Activated T-cell treated with anti-CD3 and anti-CD28 coated beads for 48 hours (primary cell): Measurements from ENCODE around the gene NUDT3.

ENCODE experiments used
- DNase-seq: peaks from one replicate; pipeline ENCODE4 v3.0.0-alpha.2; 2020; ENCODE audit warnings: low read depth

NUDT3 gene

DNA sequence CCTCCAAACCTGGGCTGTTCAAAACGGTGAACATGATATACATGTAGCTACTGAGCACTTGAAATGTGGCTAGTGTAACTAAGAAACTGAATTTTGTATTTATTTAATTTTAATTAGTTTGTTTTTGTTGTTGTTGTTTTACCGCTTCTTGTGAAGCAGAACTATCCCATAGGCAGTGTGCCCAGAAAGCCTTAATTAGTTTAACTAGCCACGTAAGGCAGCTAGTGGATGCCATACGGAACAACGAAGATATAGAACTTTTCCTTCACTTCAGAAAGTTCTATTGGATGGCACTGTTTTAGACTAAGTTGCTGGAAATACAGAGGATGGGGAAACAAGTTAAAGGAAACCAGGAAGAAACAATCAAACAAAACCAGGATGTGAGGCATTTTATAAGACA is 70.6 kb downstream of the NUDT3 start:
- no peak for DNase-seq

DNA sequence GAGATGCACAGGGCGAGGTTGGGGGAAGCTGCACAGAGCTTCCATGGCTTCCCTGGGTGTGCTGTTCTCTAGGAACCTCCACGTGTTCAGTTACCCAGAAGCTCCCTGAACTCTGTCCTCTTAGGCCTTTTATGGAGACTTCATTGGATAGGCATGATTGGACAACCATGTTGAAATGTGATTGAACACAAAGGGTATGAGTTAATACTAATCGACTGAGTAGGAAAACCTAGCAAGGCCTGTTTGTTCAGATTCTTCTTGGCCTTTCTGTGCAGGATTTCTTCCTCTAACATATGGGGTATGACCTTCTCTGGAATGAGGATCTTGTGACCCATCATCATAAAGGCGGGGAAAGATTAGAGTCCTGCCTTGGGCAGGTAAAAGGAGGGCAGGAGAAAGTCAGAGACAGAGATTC is 73.0 kb downstream of the NUDT3 start:
- DNase-seq, result no peak

DNA sequence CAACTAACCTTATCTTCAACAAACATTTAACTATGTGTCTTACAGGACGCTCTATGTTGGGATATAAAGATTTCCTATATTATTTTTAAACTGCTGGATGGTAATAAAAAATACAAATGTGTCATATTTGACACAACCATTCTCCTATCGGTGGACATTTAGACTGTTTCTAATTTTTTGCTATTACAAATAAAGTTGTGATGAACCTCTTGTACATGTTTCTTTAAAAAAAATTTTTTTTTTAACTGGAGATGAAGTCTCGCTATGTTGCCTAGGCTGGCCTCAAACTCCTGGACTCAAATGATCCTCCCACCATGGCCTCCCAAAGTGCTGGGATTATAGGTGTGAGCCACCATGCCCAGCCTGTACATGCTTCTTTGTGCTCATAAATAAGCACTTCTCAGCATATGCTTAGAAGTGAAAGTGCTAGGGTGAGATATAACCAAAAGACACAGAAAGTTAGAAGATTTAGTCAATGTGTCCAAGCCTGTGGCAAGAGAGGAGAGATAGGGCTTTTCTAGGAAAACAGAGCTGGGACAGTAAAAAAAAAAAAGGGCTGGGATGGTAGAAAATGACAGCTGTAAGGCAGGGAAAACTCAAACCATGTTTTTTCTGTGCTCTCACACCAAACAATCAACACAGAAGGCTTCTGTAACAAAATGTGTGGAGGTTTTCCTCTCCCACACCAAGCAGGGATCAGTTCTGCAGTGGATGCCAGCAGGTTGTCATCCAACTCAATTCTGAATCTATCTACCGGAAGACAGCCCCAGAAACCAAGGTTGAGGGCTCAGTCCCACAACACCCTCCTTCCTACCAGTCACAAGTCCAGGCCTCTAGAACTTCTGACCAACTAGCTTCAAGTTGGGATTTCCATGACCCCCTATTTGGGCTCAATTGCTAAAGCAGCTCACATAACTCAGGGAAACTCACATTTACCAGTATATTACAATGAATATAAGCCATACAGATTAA is 73.7 kb downstream of the NUDT3 start:
- no peak for DNase-seq

DNA sequence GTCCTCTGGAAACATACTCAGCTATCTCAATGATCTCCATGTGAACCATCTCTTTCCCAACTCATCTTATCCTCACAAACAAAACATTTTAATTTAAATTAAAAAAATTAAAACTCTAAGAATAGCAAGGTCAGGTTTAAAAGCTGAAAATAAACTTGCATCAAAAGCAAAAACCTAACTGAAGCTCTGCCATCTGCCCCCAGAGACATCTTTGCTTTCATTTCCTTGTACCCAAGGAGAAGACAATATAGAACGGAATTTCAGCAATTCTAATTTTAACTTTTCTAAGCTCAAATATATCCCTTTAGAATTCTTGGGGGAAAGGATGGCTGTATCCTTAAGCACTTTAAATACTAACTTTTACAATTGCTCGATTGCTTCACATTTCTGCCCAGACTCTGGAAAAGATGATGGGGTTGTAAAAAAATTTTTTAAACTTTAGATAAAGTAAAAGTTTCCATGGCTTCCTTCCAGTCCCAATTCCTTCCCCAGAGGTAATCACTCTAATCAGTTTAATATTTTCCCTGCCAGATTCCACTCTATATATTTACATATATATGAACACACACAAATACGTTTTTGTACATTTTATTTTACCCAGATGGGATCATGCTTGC is 74.5 kb downstream of the NUDT3 start:
- no peak for DNase-seq

DNA sequence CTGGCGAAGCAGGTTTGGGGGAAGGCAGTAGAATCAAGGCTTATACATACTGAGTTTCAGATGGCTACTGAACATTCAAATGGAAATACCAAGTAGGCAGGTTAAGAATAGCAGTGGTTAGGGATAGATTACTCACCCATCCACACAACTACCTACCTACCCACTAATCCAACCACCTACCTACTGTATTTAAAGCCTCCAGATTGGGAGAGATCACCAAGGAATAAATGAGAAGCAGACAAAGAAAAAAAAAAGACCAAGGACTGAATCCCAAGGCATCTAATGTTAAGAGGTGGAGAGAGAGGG is 75.3 kb downstream of the NUDT3 start:
- no peak for DNase-seq

DNA sequence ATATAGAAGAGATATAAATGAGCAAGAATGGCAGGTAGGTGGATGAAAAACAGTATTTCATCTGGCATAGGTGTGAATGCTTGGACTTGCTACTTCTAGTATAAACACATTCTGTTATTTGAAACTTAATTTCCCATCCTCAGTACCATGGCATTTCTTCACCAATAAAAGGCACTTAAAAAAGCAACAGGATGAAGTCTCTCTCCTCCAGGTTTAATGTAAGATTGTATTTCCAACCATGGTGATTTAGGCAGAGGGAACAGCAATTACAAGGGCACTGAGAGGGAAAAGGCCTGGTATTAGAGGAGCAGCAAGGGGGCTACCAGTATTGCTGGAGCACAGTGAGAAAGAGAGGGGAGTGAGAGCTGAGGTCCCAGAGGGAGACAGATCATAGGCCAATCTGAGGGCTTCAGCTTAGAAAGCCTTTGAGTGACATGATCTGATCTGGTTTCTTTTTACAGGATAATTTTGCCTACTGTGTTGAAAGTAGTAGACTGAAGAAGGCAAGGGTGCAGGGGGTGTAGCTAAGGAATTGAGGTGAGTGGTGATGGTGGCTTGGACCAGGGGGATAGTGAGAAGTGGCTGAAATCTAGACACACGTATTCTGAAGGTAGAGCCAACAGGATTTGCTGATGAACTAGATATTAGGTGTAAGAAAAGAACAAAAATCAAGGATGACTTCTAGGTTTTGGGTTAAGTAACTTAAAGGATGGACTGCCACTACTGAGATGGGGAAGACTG is 75.9 kb downstream of the NUDT3 start:
- DNase-seq, result no peak

DNA sequence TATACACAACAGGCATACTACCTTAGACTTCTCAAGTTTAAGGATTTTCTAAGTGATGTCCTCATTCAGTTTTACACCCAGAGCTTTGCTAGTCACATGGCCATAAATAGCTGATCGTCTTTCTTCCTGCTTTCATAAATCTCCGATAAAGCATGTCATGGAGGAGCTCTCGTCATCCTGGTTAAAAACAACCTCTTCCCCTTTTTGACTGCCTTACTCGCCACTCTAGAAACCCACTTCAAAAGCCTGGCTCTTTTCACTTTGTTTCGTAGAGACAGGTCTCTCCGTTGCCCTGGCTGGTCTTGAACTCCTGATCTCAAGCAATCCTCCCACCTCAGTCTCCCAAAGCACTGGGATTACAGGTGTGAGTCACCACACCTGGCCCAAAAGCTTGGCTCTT is 76.7 kb downstream of the NUDT3 start:
- peak; percentile 10 for DNase-seq

DNA sequence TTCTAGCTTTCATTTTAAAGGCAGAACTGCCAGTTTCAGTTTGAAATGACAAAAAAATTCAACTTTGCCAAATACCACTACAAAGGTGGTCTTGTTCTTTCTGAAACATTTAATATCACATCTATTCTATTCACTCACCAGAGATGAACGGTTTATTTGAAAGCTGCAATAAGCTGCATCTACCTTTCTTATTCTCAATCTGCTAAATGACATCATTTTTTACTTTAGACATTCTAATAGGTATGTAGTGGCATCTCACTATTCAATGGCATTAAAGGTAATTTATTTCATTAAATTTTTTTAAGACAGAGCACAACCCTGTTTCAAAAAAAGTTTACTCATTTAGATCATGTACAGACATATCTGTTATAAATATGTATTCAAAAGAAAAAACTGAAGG is 77.2 kb downstream of the NUDT3 start:
- no peak for DNase-seq

DNA sequence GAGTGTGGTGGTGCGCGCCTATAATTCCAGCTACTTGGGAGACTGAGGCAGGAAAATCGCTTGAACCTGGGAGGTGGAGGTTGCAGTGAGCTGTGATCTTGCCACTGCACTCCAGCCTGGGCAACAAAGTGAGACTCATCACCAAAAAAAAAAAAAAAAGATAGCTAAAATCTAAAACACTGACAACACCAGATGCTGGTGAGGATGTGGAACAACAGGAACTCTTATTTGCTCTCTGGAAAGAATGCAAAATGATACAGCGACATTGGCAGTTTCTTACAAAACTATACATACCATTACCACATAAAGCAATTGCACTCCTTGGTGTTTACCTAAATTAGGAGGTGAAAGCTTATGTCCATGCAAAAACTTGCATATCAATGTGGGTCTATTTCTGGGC is 80.2 kb downstream of the NUDT3 start:
- no peak for DNase-seq

DNA sequence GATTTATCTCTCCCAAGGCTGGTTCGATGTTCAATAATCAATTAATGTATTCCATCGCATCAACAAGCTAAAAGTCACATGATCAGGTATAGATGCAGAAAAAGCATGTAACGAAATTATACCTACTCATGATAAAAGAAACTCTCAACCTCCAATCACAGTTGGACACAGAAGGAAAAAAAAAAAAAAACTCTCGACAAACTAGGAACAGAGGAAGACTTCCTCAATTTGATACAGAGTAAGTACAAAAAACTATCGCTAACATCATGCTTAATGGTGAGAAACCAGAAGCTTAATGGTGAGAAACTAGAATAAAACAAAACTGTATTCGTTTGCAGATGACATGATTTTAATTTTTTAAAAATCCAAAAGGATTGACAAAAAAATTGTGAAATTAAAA is 81.7 kb downstream of the NUDT3 start:
- no peak for DNase-seq

DNA sequence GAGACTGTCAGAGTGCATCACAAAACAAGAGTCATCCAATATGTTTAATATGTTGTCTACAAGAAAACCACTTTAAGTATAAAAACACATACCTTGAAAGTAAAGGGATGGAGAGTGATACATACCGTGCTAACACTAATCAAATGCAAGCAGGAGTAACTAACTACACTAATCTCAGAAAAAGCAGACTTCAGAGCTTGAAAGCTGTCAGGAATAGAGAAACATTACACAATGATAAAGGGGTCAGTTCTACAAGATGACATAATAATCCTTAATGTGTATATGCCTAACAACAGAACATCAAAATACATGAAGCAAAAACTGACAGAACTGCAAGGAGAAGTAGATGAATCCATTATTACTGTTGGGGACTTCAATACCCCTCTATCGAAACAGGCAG is 84.0 kb downstream of the NUDT3 start:
- no peak for DNase-seq

DNA sequence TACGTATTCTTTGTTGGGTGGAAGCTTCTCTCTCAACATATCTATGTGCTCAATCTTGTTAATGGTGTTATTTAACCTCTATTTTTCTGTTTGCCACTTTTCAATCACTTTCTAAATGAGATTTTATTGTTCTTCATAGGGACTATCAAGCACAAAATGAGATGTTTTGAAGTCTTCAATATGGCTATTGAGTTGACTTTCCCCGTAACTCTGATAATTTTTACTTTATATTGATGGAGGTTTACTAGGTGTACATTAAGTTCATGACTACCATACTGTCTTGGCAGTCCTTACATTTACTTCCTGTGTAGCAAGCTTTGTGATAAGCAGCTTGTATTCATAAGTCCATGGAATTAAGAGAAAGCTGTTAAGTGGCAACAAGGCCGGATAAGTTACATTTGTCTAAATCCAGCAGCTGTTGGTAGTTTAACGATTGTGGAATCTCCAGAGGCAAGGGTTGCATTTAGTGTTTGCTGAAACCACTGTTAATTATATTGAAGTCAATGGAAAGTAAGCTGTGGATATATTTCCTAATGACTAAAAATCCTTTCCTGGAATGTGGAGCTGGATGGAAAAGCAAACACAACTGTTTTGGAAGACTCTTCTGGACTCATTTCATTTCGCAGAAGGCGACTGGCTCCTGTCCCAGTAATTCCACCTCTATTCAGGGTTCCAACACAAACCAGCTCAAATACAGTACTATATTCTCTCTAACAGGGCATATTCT is 86.3 kb downstream of the NUDT3 start:
- DNase-seq, result no peak

DNA sequence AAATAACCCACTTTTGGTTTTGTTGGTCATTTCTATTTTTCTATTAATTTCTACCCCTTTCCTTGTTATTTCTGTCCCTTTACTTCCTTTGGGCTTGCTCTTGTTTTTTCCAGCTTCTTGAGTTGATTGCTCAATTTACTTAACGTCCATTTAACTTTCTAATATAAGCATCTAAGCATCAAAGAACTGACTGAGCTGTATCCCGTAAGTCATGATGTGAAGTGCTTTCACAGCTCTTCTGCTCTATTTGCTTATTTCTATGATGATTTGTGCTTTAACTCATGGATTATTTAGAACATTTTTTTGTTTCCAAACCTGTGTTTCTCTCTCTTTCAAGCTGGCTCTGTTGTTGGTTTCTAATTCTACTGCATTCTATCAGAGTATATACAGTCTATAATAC is 87.0 kb downstream of the NUDT3 start:
- no peak for DNase-seq

DNA sequence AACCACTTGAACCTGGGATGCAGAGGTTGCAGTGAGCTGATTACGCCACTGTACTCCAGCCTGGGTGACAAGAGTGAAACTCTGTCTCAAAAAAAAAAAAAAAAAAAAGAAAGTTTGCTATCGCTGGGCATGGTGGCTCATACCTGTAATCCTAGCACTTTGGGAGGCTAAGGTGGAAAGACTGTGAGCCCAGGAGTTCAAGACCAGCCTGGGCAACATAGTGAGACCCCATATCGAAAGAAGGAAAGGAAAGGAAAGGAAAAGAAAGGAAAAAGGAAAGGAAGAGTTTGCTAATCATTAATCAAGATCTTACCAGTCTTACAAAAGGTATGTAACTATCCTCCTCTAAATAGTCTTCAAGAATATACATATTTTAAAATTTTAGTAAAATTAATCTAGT is 88.3 kb downstream of the NUDT3 start:
- DNase-seq, result no peak

DNA sequence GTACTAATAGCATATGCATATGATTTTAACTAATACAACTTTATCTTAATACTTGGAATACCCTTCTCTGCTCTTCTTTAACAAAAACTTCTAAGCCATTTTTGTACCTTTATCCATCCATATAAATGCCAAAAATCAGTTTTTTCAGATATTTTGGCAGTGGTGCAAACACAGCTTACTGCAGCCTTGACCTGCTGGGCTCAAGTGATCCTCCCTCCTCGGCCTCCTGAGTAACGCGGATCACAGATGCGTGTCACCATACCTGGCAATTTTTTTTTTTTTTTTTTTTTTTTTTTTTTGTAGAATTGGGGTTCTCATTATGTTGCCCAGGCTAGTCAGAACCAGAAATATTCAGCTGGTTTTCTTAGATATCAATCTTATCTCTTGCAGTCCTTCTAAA is 89.5 kb downstream of the NUDT3 start:
- DNase-seq, result no peak

DNA sequence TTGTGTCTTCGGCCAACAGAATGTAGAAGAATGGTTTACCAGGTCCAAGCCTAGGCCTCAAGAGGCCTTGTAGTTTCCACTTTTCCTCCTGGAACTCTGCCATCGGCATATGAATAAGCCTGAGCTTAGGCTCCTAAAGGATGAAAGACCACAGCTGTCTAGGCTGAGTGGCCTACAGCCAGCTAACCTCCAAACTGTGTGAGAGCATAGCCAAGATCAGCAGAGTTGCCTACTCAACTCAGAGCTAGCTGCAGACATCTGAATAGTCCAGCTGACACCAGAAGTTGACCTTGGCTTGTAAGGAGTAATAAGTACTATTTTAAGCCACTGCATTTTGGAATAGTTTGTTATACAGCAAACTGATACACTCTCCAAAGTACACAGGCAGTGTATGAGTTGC is 91.1 kb downstream of the NUDT3 start:
- DNase-seq, result no peak

DNA sequence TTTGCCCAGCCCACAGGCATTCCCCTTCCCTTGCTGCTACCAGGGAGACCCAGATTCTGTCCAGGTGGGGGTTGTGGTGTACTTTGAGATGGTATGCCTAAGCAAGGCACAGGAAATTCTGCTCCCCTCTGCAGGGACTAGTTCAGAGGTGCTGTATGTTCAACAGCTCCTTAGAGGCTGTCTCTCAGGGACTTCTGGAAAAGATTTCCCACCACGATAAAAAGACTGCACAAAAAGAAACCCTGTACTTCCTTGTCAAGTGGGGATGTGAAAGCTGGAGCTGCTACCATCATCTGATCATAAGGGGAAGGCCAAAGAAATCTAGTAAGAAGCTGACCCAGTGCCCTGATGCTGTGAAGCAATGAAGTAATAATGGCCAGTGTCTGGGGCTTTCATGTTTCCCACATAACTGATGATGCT is 92.1 kb downstream of the NUDT3 start:
- DNase-seq, result no peak

DNA sequence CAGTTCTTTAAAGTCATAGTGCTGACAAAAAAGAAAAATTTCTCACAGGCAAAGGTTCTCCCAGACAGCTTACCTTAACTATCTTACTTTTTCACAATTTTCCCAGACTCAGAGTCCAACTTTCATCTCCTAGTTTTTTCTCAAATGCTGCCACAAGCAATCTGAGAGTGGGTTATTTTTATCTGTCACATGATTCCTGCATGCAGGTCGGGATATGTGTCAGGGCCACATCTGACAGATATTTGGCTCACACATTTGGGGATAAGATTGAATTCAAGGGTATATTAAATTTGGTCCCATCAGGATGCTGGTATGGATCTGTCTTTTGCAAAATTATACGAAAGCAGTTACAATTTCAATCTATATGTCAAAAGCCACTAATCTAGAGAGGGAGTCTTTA is 93.5 kb downstream of the NUDT3 start:
- DNase-seq, result no peak

DNA sequence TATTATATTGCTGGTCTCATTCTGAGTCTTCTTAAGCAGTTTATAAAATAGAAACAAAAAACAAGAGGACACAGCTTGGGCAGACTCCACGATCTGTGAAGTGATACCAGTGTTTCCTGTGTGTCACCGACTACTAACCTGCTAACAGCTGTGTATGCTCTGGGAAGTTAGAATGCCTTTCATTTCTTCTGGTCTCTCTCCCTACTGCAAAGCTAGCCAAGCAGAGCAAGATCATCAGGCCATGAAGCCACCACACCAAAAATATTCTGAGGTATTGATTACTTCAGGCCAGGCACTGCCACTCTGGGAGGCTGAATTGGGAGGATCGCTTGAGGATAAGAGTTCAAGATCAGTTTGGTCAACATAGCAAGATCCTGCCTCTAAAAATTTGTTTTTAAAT is 96.7 kb downstream of the NUDT3 start:
- no peak for DNase-seq

DNA sequence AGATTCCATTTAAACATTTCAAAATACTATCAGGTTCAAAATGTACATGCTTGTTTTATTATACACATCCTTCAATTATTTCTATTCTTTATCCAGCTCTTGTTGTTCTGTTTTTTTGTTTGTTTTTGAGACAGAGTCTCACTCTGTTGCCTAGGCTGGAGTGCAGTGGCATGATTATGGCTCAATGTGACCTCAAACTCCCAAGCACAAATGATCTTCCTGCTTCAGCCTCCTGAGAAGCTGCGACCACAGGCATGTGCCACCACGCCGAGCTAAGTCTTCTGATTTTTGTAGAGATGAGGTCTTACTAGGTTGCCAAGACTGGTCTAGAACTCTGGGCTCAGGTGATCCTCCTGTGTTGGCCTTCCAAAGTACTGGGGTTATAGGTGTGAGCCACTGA is 99.5 kb downstream of the NUDT3 start:
- no peak for DNase-seq

DNA sequence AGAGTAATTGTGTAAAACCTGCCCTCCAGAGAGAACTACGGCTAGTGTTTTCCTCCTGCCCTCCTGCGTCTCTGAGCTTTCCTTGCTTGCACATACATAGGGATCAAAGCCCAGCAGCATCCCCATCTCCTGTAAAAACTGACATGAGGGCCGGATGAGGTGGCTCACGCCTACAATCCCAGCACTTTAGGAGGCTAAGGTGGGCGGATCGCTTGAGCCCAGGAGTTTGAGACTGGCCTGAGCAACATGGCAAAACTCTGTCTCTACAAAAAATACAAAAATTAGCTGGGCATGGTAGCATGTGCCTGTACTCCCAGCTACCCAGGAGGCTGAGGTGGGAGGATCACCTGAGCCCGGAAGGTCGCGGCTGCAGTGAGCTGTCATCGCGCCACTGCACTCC is 103.3 kb downstream of the NUDT3 start:
- no peak for DNase-seq

DNA sequence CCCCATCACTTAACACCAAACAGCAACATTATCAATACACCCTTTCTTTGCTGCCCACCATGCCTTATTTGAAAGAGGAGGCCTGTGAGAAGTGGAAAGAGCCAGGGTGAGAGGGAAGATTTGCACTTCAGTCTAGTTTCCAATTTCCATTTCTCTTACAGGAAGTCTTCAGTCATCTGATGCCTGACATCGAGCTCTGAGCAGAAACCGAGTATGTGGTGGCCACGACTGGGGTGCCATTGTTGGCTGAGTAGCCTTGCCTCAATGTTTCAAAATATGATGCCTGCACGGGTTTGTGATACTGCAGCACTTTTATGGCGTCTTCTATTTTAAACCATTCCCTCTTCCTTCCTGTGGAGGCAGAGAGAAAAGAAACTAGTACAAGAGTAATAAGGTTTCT is 103.9 kb downstream of the NUDT3 start:
- no peak for DNase-seq
